Smooth muscle cell (in vitro differentiated cells): ENCODE measurements around the gene VPS45. TPM values are rescaled to one million over a fixed set of nuclear protein-coding genes. Genes with fewer than 3 reads are reported as not detected.
A peak's percentile ranks its signal among the peaks of the same experiment; 100 is the strongest.

Experiments
- DNase-seq: peaks from one replicate; lab custom pipeline; 2025; ENCODE audit not compliant: unreplicated experiment; lab: John Stamatoyannopoulos, UW
- H2AFZ ChIP-seq: fragments of 200-600 bp; sonication (generic); 2 replicates; pipeline ENCODE4 v1.6.0; 2016; ENCODE audit warnings: antibody characterized with exemption, low read depth, mild to moderate bottlenecking
- H3F3A ChIP-seq: fragments of 200-600 bp; sonication (generic); 2 replicates; pipeline ENCODE4 v1.6.0; 2017; ENCODE audit warnings: antibody characterized with exemption, low read depth
- H3K27ac ChIP-seq: fragments of 200-600 bp; sonication (generic); 2 replicates; pipeline ENCODE4 v1.5.1; 2016; ENCODE audit warnings: low read depth, mild to moderate bottlenecking
- H3K27me3 ChIP-seq: fragments of 200-600 bp; sonication (generic); 2 replicates; pipeline ENCODE4 v1.6.1; 2016; ENCODE audit warnings: low read depth, mild to moderate bottlenecking
- H3K36me3 ChIP-seq: fragments of 200-600 bp; sonication (generic); 2 replicates; pipeline ENCODE4 v1.5.1; 2016; ENCODE audit warnings: low read depth
- H3K4me1 ChIP-seq: fragments of 200-600 bp; sonication (generic); 2 replicates; pipeline ENCODE4 v1.5.1; 2016; ENCODE audit warnings: low read depth
- H3K4me2 ChIP-seq: fragments of 200-600 bp; sonication (generic); 2 replicates; pipeline ENCODE4 v1.6.0; 2016; ENCODE audit warnings: mild to moderate bottlenecking
- H3K4me3 ChIP-seq: fragments of 200-600 bp; sonication (generic); 2 replicates; pipeline ENCODE4 v1.5.1; 2016; ENCODE audit warnings: mild to moderate bottlenecking
- H3K79me2 ChIP-seq: fragments of 200-600 bp; sonication (generic); 2 replicates; pipeline ENCODE4 v1.6.0; 2016; ENCODE audit warnings: low read depth, mild to moderate bottlenecking
- H3K9ac ChIP-seq: fragments of 200-600 bp; sonication (generic); 2 replicates; pipeline ENCODE4 v1.6.0; 2016; ENCODE audit warnings: low read depth
- H3K9me3 ChIP-seq: fragments of 200-600 bp; sonication (generic); replicated peaks from 2 replicates; pipeline ENCODE4 v1.5.1; 2016; ENCODE audit warnings: low read depth
- H4K20me1 ChIP-seq: fragments of 200-600 bp; sonication (generic); 2 replicates; pipeline ENCODE4 v1.6.0; 2016; ENCODE audit warnings: low read depth
- WGBS: methylation state at CpG from one replicate; pipeline ENCODE4 v1.1.7; 2016; ENCODE audit warnings: low lambda C conversion rate; 5-methylcytosine and 5-hydroxymethylcytosine counted together
- polyA plus RNA-seq: library from polyadenylated mRNA; unstranded; fragments of >200 nt; fragmentation: Nextera tagmentation; extraction: Ambion mirVana; gene quantifications from 2 replicates; pipeline ENCODE4 v1.2.1, GENCODE V29; 2016
- total RNA-seq: library from RNA; depleted of rRNA; stranded (reverse); fragments of >200 nt; gene quantifications from 2 replicates; pipeline ENCODE4 v1.2.3, GENCODE V29; 2014
- TF ChIP-seq, protein P1 (sequence below): fragments of 200-600 bp; sonication (generic); IDR thresholded peaks from 2 replicates; pipeline ENCODE4 v1.5.1; 2017; ENCODE audit warnings: borderline replicate concordance, mild to moderate bottlenecking, antibody characterized with exemption; ENCODE audit not compliant: insufficient read depth, poor library complexity, severe bottlenecking

Gene VPS45
- total and polyA plus RNA-seq, 2 experiments from 2014 or later: 28.6 to 44.7 TPM

DNA sequence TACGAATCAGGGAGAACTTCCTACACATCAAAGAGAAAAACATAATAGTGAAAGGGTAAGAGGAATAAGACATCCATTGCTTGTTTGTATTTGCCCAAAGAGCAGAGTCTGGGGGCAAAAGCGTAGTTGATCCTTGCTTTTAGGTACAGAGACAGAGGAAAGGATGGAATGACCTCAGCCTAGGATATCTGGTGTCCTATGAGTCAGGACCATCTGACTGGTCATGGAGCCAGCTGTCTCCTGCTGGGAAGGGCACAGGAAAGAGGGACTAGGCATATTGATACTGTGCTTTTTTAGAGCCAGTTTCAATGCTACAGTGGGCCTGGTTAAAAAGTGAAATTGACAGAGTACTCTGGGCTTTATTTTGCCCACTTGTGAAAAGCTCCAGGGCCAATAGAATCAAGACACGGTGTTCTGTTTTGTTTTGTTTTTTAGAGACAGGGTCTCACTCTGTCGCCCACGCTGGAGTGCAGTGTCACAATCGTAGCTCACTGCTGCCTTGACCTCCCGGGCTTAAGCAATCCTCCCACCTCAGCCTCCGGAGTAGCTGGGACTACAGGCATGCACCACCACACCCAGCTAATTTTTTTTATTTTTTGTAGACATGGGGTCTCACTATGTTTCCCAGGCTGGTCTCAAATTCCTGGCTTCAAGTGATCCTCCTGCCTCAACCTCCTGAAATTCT is 85.3 kb downstream of the VPS45 start:
- Histone ChIP-seq H3K9me3 (no peaks in the 10 kb centered on the region), H3K4me3 (no peak overlapping the region), H3K79me2 (peaks cover 40% of the 10 kb centered on the region), H3K4me2 (peak overlapping the region; percentile 91), H3K27ac (peak overlapping the region; percentile 86), H2AFZ (no peak overlapping the region), H3K4me1 (peaks cover 9% of the 10 kb centered on the region), H3F3A (peaks cover 19% of the 10 kb centered on the region), H3K36me3 (peaks cover 10% of the 10 kb centered on the region), H3K27me3 (no peaks in the 10 kb centered on the region), H4K20me1 (peaks cover 20% of the 10 kb centered on the region), H3K9ac (peak overlapping the region; percentile 13)
- 51% methylated on average over 8 of the region's 8 CpGs for WGBS
- TF ChIP-seq, protein P1, sequence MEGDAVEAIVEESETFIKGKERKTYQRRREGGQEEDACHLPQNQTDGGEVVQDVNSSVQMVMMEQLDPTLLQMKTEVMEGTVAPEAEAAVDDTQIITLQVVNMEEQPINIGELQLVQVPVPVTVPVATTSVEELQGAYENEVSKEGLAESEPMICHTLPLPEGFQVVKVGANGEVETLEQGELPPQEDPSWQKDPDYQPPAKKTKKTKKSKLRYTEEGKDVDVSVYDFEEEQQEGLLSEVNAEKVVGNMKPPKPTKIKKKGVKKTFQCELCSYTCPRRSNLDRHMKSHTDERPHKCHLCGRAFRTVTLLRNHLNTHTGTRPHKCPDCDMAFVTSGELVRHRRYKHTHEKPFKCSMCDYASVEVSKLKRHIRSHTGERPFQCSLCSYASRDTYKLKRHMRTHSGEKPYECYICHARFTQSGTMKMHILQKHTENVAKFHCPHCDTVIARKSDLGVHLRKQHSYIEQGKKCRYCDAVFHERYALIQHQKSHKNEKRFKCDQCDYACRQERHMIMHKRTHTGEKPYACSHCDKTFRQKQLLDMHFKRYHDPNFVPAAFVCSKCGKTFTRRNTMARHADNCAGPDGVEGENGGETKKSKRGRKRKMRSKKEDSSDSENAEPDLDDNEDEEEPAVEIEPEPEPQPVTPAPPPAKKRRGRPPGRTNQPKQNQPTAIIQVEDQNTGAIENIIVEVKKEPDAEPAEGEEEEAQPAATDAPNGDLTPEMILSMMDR: no peak
- no peak for DNase-seq

DNA sequence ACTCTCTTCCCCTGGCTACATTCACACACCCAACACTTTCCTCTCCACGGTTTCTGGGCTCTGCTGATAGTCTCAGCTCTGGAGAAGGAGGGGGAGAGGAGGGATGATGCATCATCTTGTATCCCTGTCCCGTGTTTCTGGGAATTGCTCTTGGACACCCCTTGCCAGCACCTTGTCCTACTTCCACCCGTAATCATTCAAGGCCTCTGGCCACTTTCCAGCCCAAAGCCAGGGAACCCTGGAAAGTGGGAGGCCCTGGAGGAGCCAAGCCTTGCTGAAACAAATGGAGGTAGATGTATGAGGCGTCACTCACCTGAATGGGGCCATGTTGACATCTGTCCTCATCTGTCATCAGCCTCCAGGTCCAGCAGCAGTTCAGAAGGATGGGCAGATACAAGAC is 86.6 kb downstream of the VPS45 start:
- Histone ChIP-seq H3K27ac (peak overlapping the region; percentile 38), H3K4me1 (peaks cover 9% of the 10 kb centered on the region)
- DNase-seq: no peak

DNA sequence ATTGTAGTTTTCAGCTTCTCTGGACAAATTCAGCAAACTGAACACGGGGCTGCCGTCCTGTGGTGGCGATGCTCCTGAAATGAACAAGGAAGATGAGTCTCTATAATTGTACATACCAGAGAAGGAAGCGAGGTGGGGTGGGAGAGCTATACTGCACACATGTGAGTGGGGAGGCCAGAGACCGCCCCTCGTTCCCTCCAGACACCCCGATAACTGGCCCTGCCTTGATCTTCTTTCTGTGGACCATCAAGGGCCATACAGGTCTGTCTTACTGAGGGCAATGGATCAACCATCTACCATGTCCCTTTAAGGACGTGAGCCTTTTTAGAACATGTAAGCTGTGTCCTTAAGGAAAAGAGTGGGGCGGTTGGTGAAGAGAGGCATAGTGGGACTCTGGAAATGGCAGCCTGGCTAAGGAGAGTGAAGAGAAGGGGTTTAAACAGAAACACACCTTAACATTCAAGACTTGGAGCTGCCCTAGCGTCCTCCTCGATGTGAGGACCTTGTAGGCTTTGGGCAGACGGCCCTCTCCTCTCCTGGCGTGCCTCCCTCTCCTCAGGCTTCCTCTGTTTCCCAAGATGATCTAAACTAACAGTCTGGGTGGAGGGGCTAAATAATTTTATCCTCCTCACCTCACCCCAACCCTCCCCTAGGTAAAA is 88.0 kb downstream of the VPS45 start:
- 97% methylated on average over 13 of the region's 13 CpGs for WGBS

More for the DNA sequence above, 86.6 kb downstream of the VPS45 start:
- peaks cover 20% of the 10 kb centered on the region for H4K20me1 ChIP-seq
- TF ChIP-seq, protein P1: no peak
- no peak overlapping the region for H3K4me3 ChIP-seq
- H3K4me2 ChIP-seq: no peak overlapping the region
- H3K9ac ChIP-seq: no peak overlapping the region
- H3K79me2 ChIP-seq: peaks cover 40% of the 10 kb centered on the region
- no peaks in the 10 kb centered on the region for H3K9me3 ChIP-seq
- H3K36me3 ChIP-seq: peaks cover 10% of the 10 kb centered on the region
- peaks cover 13% of the 10 kb centered on the region for H3F3A ChIP-seq
- H2AFZ ChIP-seq: no peak overlapping the region
- H3K27me3 ChIP-seq: no peaks in the 10 kb centered on the region
- 76% methylated on average over 4 of the region's 4 CpGs for WGBS

More for the DNA sequence above, 88.0 kb downstream of the VPS45 start:
- Histone ChIP-seq H2AFZ (no peak overlapping the region), H3K9ac (no peak overlapping the region), H3K27me3 (no peaks in the 10 kb centered on the region), H3F3A (peaks cover 13% of the 10 kb centered on the region), H3K4me3 (no peak overlapping the region), H3K4me2 (no peak overlapping the region), H3K9me3 (no peaks in the 10 kb centered on the region), H4K20me1 (peaks cover 20% of the 10 kb centered on the region), H3K27ac (peak overlapping the region; percentile 44), H3K4me1 (peaks cover 10% of the 10 kb centered on the region), H3K36me3 (peaks cover 10% of the 10 kb centered on the region), H3K79me2 (peaks cover 37% of the 10 kb centered on the region)
- TF ChIP-seq, protein P1: no peak
- no peak for DNase-seq
